HG03175 (cell line): Measurements from ENCODE around the gene NUP85.
A peak's percentile ranks its signal among the peaks of the same experiment; 100 is the strongest.
"Not testable (repeated sequence)": the region's sequence is repeated elsewhere in the genome, so short reads cannot be mapped to it uniquely, and the experiment has no call there.

Experiments used
- ATAC-seq: cut with Tn5 transposase; IDR thresholded peaks from one replicate; pipeline ENCODE4 v1.9.1; 2021; ENCODE audit warnings: mild to moderate bottlenecking, moderate library complexity; ENCODE audit not compliant: unreplicated experiment

The NUP85 gene

GRCh38 chr17:75240394-75241142, 35.1 kb downstream of the NUP85 start:
- no peak for ATAC-seq

GRCh38 chr17:75241143-75241430, 35.6 kb downstream of the NUP85 start:
- ATAC-seq: no peak

- no peak for ATAC-seq
Observed at GRCh38 chr17:75241502-75241901, 36.0 kb downstream of the NUP85 start.

GRCh38 chr17:75241996-75242460, 36.5 kb downstream of the NUP85 start:
- no peak for ATAC-seq

- no peak for ATAC-seq
Observed at GRCh38 chr17:75242461-75243042, 37.1 kb downstream of the NUP85 start.

GRCh38 chr17:75244133-75244866, 38.8 kb downstream of the NUP85 start:
- no peak for ATAC-seq

- ATAC-seq: no peak
Observed at GRCh38 chr17:75245011-75245410, 39.5 kb downstream of the NUP85 start.

- no peak for ATAC-seq
Observed at GRCh38 chr17:75246404-75246803, 40.9 kb downstream of the NUP85 start.

- ATAC-seq: no peak
Observed at GRCh38 chr17:75249564-75249963, 44.1 kb downstream of the NUP85 start.

- ATAC-seq: peak; percentile 86
Observed at GRCh38 chr17:75250009-75250471, 44.6 kb downstream of the NUP85 start.

- ATAC-seq: no peak
Observed at GRCh38 chr17:75252039-75252816, 46.7 kb downstream of the NUP85 start.

GRCh38 chr17:75255954-75256698, 50.6 kb downstream of the NUP85 start:
- ATAC-seq: not testable (repeated sequence)

- ATAC-seq: not testable (repeated sequence)
Observed at GRCh38 chr17:75257228-75257627, 51.7 kb downstream of the NUP85 start.

- peak; percentile 17 for ATAC-seq
Observed at GRCh38 chr17:75260641-75261335, 55.3 kb downstream of the NUP85 start.

- peak; percentile 94 for ATAC-seq
Observed at GRCh38 chr17:75261336-75262111, 56.0 kb downstream of the NUP85 start, which contains the start of the genes GGA3 and MRPS7. Gene GGA3, minus strand, starts transcription at chr17:75261606. Its CDS starts 19 bp downstream, at chr17:75261587. Gene MRPS7, plus strand, starts transcription at chr17:75261879. Its CDS starts 22 bp downstream, at chr17:75261901.

GRCh38 chr17:75262112-75262606, 56.7 kb downstream of the NUP85 start:
- no peak for ATAC-seq

- ATAC-seq: no peak
Observed at GRCh38 chr17:75263055-75263454, 57.6 kb downstream of the NUP85 start.

GRCh38 chr17:75265614-75266315, 60.3 kb downstream of the NUP85 start:
- no peak for ATAC-seq
